AG08396 (cell line): ENCODE measurements around the gene PMS1.
"Not testable (repeated sequence)": the region's sequence is repeated elsewhere in the genome, so short reads cannot be mapped to it uniquely, and the experiment has no call there.

Experiments used
- DNase-seq: peaks from one replicate; pipeline ENCODE4 v3.0.0; 2012; ENCODE audit warnings: low spot score, mixed read lengths

The PMS1 gene

DNA sequence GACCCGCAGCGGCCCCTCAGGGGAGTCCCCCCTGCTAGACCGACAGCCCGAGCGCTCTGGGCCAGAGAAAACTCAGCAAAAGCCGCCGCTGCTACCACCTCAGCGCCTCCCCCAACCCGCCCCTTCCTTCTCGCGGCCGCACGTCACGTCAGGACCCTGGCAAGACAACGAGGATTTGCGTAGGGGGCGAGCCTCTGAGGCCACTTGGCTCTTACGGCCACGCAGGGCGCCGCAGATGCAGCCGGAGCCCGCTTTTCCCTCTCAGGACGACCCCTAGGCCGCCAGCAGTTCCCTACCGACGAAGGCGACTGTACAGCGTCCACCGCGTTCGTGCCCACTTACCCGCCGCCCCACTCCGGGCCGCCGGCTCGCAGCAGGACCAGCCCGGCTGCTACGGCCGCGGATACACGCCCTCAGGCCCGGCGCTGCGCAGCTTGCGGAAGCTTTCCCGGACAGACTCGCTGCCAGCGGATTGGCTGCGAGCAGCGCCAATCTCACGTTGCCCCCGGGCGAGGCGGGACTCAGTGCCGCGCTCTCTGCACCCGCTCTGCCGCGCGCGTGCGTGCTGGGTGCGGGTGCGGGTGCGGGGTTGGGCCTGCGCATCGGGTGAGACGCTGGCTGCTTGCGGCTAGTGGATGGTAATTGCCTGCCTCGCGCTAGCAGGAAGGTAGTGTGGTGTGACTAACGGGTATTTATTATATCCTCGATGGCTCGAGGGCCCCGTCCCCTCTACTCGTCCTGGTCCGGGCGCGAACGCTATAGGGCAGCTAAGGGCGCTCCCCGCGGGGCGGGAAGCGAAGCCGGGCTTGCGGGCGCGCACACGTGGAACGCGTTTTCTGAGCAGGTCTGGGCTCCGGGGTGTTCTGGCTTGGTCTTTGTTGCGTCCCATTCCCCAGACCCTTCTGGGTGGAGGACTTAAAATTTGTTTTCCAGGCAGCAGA, at the start of gene PMS1, which contains the start of gene ORMDL1:
Gene PMS1 (plus strand): TSS at position 524 of the 941 bp plus-strand sequence. CDS start 7,360 bp downstream, outside the sequence.
Gene ORMDL1 (minus strand): TSS at position 413 of the 941 bp plus-strand sequence. CDS start 1,744 bp downstream, outside the sequence.
- peak; percentile 98 for DNase-seq

GRCh38 chr2:189751080-189751658, 33.1 kb upstream of the PMS1 start:
- DNase-seq = peak; percentile 44

DNA sequence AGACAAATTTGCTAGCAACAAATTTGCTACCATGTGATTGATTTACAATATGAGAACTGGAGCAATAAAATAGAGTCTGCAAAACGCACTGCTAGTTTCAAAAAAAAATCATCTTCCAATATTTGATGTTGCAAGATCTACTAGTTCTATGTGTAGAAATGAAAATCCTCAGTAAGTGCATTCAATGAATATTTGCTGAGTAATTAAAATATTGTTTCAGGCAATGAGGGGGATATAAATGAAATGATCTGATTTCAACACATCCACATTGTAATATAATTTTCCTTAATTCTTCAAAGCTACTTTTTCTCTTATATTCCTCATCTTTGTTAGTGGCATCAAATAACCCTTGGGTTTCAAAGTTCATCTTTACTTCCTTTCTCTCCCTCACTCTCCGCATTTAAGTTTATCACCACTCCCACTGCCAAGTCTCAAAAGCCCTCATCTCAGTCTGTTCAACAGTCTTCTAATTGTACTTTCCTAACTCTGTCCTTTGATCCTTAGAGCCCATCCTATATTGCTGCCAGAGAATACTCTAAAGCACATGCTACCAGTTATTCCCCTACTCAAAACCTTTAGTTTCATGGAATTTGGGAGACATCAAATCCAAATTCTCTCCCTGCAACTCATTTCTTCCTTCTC, 27.8 kb upstream of the PMS1 start:
- no peak for DNase-seq

DNA sequence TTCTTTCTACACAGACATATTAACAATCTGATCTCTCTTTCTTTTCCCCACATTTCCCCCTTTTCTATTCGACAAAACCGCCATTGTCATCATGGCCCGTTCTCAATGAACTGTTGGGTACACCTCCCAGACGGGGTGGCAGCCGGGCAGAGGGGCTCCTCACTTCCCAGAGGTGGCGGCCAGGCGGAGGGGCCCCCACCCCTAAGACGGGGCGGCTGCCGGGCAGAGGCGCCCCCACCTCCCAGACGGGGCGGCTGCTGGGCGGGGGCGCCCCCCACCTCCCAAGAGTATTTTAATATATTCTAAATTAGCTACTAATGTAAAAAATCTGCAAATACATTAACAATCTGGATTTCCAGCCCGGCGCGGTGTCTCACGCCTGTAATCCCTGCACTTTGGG, 24.1 kb upstream of the PMS1 start:
- DNase-seq = not testable (repeated sequence)

- no peak for DNase-seq
Observed at GRCh38 chr2:189762229-189762550, 22.1 kb upstream of the PMS1 start.

DNA sequence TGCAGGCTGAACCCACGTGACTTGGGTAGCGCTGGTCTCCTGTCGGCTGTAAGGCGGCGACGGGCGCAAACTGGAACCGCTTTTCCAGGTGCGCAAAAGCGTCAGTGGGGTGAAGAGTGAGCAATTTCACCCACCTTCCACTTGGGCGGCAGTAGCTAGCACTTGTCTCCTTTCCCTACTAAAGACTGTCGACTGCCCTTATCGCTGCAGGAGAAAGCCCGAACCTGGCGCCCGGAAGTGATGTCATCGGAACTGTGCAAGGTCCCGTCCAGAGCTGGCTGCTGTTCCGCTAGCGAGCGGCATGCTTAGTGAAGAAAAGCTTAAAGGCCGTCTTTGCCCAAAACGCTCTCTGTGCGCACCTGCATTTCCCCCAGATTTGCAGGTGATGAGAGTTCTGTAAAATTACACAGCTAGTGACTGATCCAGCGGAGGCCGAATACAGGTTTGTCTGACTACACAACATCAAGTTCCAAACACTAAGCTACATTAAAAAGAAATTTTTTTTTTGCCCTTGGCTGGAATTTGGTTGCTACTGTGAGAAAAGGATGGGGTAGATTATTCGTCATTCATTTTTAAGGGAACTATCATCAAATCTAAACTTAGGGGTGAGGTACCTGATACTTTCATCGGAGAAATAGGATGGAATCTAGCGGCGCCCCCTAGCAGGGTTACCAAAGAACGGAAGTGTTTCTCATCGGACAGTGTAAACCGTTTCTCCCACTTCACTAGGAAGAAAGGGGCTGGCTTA, 21.5 kb upstream of the PMS1 start, which contains the start of gene OSGEPL1:
Gene OSGEPL1 (minus strand): TSS at position 242 of the 748 bp plus-strand sequence. CDS start 1,152 bp downstream, outside the sequence.
- DNase-seq = peak; percentile 82

GRCh38 chr2:189763908-189764661, 20.2 kb upstream of the PMS1 start:
- DNase-seq = no peak

DNA sequence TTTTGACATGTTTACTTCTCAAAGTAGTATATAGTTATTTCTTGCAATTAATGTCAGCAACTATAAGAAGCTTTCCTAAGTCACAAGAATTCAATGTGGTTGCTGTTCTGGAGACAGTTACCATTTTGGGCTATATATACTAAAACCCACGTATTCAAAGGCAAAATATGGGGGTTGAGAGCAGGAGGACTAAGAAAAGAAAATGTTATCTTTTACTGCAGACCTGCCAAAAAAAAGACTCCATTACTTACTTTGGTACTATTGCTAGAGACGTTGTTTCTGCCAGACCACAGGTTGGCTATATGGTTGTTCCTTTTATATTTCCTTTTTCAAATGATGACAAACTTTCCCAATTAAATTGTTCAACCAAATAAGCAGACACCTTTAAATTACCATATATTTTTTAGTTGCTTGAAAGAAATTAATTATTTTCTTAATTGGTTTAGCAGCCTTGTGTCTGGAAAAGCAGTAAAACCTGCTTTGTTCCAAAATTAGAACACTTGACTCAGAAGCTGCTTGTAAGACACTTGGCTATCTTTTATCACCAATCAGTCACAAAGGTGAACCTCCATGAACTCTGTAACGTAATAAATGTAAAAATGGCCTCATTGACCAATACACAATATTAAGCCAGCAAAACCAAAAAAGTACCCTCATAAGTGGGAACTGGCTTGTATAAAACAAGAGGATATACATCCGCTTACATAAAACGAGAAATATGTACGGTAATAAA, 13.5 kb upstream of the PMS1 start:
- no peak for DNase-seq

- DNase-seq = no peak
Observed at GRCh38 chr2:189772212-189772611, 12.0 kb upstream of the PMS1 start.

- DNase-seq = no peak
Observed at GRCh38 chr2:189782221-189782671, 2.0 kb upstream of the PMS1 start.

DNA sequence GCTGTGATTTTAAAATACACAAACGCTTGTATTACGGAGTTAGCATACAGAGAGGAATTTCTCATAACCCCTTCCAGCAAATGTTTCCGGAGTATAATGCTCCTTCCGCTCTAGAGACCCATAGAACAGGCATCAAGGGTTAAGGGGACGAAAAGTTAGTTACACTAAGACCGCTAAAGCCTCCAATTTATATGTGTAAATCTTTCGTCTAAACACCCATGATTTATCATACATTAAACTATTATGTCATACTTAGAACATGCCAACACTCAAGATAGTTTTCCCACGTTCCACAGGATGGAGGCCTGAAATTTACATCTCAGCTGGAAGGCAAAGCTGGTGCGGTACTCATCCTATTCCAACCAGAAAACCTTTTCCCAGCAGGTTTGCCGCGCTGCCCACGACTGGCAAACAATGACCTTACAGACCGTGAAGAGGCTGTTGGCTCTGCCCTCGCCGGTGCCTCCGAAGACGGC, 761 bp upstream of the PMS1 start:
- peak; percentile 29 for DNase-seq

DNA sequence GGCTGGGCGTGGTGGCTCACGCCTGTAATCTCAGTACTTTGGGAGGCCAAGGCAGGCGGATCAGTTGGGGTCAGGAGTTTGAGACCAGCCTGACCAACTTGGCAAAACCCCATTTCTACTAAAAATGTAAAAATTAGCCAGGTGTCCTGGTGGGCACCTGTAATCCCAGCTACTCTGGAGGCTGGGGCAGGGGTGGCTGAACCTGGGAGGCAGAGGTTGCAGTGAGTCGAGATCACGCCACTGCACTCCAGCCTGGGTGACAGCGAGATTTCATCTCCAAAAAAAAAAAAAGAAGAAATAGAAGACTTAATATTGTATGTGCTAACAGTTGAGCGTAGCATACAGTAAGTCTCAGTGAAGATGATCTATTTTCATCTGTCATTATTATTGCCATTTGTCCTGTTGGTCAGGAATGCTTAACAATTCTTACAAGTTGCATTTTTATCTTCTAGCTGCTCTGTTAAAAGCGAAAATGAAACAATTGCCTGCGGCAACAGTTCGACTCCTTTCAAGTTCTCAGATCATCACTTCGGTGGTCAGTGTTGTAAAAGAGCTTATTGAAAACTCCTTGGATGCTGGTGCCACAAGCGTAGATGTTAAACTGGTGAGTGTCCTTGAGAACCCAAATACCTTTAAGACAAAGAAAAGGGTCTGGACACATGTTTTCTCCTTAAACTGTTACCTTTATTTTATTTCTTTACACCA, 7.2 kb downstream of the PMS1 start:
- no peak for DNase-seq

- DNase-seq = no peak
Observed at GRCh38 chr2:189794310-189794709, 10.1 kb downstream of the PMS1 start.

GRCh38 chr2:189797902-189798301, 13.7 kb downstream of the PMS1 start:
- no peak for DNase-seq

DNA sequence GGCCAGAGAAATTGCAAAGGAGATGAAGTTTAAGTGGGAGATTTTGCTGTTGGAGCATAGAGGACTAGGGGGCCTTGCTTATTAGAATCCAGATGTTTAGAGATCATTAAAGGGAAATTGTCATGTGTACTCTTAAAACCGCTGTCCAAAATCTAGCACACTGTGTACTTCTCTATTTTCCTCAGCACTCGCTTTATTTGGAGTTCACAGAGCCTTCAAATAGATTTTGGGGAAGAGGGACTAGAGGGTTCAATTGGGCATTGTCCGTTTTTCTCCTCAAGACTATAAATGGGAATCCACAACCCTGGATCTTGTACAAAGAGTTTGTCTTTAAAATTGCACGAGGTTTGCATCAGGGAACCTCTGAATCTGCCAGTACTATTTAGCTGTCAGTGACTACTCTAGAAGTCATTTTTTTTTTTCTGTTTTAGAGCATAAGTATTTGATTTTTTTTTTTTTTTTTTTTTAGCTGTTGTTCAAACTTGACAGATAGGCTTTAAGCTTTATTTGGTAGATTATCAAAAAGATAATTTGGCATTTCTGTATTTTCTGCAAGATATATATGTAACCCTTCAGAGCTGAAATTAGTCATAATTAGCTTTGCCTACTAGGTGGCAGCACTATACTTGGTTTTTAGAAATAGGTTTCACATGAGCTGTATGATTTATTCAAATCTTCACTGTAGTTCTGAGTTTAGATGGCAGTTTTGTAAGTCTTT, 14.2 kb downstream of the PMS1 start:
- DNase-seq = peak; percentile 24

GRCh38 chr2:189799030-189799331, 14.7 kb downstream of the PMS1 start:
- DNase-seq = no peak

DNA sequence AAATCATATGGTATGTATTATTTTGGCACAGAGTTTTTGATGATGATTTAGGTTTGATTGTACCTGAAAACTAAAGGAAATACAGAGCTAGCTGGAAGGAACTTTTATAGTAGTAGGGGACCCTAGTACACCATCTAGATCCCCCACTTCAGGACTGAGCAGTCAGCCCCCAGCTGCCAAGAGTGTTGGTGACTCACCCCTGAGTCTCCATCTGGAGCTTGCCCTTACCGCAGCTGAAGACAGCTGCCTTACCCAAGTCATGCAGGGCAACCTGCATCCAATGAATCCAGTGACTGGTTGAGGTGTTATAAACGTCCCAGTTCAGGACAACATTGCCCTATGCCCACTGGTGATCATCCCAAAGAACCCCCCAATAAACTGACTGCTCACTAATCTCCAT, 15.3 kb downstream of the PMS1 start:
- DNase-seq = peak; percentile 67

DNA sequence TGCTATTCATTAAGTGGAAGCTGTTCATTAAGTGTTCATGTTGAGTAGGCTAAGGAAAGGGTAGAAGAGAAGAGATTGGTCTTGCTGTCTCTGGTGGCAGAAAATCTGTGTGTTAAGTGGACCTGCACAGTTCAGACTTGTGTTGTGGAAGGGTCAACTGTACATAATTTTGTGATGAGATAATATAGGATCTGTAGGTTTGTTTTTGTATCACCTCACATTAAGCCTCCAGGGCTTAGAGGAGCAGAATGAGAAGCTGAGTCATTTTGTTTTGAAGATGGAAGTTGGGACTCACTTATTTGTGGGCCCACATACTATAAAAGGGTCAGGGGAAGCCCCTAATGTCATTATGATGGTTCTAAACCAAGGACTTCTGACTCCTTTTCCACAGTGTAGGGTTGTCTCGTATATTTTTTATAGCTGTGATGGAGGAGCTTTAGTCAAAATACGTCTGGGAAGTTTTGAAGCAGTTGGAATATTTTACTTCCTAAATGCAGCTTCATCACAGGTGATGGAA, 18.2 kb downstream of the PMS1 start:
- no peak for DNase-seq

DNA sequence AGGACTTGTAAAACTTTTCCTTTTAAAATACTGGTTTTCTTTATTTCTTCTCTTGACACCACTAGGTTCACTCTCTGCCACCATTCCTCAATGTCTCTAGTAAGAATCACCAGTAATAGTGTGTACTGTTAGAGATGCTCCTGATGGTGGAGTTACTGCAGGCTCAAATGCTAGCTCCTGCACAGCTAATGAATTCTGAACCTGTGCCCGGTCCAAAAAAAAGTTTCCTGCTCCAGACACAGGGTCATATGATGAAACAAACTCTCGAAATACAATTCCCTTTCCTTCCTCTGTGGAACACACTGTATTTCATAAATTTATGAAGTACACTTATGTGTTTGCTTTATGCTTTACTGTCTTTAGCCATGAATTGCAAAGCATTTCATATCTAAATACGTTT, 19.2 kb downstream of the PMS1 start:
- DNase-seq = no peak
